ENCODE measurements around the gene PICALM.
A peak's percentile ranks its signal among the peaks of the same experiment; 100 is the strongest.

DNA sequence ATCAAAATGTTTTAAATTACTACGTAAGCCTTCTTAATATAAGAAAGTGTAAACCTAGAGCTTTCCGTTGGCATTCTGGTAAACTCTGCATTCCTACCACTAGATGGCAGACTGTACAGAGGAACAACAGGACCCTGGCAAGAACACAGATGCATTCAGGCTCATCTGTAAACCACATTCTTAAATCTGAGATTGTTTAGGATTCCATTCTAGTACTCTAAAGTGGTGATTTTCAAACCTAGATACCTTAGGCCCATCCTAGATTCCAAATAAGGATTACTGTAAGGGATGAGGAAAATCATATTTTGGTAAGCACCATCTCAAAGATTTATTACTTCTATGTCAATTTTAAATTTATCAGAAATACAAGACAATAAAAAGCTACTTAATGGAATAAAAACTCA is 26.9 kb downstream of the PICALM start:
- TF ChIP-seq POLR2A (IDR thresholded peaks at IDR 0.05; ENCODE audit: low read depth, low read length) (no peak), CHD1 (IDR thresholded peaks at IDR 0.05; ENCODE audit: low read depth, low read length) (no peak), RFX5 (IDR thresholded peaks at IDR 0.05; ENCODE audit: low read depth, low read length) (no peak), CEBPB (IDR thresholded peaks at IDR 0.05; ENCODE audit: low read depth, low read length) (no peak)
- TF ChIP-seq, protein P1, sequence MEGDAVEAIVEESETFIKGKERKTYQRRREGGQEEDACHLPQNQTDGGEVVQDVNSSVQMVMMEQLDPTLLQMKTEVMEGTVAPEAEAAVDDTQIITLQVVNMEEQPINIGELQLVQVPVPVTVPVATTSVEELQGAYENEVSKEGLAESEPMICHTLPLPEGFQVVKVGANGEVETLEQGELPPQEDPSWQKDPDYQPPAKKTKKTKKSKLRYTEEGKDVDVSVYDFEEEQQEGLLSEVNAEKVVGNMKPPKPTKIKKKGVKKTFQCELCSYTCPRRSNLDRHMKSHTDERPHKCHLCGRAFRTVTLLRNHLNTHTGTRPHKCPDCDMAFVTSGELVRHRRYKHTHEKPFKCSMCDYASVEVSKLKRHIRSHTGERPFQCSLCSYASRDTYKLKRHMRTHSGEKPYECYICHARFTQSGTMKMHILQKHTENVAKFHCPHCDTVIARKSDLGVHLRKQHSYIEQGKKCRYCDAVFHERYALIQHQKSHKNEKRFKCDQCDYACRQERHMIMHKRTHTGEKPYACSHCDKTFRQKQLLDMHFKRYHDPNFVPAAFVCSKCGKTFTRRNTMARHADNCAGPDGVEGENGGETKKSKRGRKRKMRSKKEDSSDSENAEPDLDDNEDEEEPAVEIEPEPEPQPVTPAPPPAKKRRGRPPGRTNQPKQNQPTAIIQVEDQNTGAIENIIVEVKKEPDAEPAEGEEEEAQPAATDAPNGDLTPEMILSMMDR (conservative IDR thresholded peaks at IDR 0.05; ENCODE audit: low read depth, low read length): peak; percentile 94
- TF ChIP-seq, protein P2, sequence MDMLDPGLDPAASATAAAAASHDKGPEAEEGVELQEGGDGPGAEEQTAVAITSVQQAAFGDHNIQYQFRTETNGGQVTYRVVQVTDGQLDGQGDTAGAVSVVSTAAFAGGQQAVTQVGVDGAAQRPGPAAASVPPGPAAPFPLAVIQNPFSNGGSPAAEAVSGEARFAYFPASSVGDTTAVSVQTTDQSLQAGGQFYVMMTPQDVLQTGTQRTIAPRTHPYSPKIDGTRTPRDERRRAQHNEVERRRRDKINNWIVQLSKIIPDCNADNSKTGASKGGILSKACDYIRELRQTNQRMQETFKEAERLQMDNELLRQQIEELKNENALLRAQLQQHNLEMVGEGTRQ (IDR thresholded peaks at IDR 0.05; ENCODE audit: low read depth, low read length): no peak

Measured in IMR-90 (cell line).